SIG-M5 (cell line): Measurements from ENCODE around the gene EIF5AL1.
"Not testable (repeated sequence)": the region's sequence is repeated elsewhere in the genome, so short reads cannot be mapped to it uniquely, and the experiment has no call there.

ENCODE experiments used
- DNase-seq: peaks from one replicate; lab custom pipeline; 2025; lab: John Stamatoyannopoulos, UW

Gene EIF5AL1

DNA sequence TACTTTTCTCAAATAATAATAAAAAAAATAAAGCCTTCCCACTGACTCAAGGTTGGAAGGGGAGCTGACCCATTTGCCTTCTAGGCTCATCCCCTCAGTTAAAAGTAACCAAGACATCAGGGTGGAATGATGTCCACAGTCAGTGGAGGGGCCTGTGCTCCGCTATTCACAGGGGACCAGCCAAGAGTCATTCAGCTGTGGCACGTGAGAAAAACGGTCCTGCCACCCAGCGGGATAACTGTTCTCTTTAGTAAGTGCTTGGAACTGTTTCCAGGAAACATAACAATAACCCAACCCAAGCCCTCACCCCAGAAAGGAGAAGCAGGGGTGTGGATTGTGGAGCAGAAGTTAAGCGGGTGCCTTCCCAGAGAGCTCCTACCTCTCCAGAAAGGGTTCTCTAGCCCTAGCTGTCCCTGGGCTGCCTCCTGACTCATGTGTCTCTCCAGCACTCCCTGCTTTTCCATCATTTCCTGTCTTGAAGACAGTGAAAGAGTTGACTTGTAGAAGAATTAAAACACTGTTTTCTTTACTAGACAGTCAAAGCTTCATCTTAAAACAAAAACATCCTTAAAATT is 2.3 kb upstream of the EIF5AL1 start:
- DNase-seq, result not testable (repeated sequence)

DNA sequence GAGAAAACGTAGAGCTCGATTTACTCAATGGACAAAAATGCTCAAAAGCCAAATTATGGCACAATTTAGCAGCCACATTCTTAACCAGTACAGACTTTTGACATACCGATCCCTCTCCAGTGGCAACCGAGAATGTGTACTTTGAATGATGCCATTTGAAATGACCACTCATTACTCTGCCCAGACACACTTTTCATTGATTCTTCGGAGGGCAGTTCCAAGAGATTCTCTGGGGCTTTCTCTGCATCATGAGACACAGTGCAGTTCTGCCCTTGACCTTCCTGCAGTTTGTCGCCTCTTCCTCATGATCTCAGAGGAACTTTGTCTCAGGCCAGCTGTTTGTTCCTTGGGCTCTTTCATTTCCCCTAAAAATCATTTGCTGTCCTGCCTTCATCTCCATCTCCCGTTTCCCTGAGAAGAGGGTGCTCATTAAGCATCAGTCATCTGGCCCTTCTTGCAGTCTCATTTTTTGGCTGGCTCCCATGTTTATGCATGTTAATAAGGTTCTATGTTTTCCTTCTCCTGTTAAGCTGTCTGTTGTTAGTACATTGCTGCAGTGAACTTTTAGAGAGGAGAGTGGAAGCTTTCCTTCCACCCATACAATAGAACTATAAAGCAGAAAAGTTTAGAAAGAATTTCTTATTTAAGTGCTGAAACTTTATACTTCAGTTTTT is 4.3 kb downstream of the EIF5AL1 start:
- DNase-seq, result not testable (repeated sequence)

DNA sequence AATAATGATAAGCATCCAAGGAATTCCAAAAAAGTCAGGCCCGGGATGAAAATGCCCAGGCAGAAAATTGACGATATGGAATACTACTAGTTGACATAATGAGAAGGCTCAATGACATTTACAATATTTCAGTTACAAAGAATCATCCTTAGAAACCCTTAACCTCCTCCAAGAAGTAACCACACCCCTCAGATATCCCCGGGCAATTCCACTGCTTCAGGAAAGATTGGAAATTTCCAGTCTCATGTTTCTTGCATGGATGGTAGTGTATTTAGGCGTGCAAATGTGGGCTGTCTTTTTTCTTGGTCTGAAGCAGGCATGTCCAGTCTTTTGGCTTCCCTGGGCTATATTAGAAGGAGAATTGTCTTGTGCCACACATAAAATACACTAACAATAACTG is 5.2 kb downstream of the EIF5AL1 start:
- DNase-seq, result not testable (repeated sequence)

DNA sequence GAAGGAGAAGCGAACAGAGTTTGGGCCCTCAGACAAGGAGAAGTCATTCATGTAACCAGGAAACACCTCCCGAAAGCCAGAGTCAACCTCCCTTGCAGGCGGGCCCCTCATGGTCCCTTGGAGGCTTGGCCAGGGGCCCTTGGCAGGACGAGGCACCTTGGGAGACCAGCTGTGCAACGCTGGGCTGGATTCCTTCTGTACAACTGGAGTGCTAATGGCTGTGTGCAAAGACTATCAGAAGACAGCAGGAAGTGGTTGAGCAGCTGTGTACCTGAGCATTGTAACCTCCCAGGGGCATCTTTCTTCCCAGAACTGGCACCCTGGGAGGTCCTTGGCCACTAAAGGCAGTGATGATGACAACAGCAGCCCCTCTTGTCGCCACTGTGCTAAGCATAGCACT is 9.4 kb downstream of the EIF5AL1 start:
- not testable (repeated sequence) for DNase-seq

DNA sequence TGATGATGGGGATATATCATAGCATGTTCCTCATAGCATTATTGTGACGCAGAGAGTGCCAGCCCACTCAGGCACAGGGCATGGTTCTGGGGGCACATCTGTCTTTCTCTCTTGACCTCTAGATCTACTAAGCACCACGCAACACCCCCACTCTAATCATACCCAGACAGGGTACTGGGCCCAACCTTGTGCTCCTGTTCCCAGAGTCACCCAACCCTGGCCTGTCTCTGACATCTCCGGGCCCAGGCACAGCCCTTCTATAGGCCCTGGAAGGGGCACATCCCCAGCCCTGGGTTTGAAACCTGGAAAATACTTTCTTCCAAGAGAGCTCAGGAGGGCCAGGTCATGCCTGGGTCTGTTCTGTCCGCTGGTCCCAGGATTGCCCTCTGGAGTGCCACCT is 10.1 kb downstream of the EIF5AL1 start:
- not testable (repeated sequence) for DNase-seq

DNA sequence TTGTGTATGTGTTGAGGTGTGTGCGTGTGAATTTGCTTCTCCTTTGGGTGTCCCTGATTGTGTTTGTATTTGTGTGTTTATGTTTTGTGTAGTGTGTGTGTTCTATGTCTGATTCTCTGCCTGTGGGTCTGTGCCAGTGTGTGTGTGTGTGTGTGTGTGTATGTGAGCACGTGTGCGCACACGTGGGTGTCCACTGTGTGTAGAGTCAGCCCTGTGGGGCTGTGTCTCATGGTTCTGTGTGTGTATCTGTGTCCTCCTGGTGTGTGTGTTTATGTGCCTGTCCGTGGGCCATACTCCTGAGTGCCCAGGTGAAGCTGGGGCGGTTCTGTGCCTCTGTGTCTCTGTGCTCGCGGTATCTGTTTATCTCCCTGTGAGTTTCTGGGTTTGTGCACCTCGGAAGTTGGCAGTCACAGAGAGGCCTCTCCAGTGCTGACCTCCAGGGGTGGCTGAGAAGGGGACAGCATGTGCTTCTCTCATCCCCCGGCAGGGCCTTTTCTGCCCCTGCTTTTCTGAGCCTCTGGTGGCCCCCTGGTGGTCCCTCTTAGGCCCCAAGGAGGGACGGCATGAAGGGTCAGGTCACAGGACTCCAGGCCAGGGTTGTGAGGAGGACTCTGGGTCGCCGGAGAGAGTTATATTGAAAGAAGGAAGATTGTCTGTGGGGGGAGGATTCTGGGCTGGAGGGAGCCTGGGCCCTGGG is 11.0 kb downstream of the EIF5AL1 start:
- not testable (repeated sequence) for DNase-seq

DNA sequence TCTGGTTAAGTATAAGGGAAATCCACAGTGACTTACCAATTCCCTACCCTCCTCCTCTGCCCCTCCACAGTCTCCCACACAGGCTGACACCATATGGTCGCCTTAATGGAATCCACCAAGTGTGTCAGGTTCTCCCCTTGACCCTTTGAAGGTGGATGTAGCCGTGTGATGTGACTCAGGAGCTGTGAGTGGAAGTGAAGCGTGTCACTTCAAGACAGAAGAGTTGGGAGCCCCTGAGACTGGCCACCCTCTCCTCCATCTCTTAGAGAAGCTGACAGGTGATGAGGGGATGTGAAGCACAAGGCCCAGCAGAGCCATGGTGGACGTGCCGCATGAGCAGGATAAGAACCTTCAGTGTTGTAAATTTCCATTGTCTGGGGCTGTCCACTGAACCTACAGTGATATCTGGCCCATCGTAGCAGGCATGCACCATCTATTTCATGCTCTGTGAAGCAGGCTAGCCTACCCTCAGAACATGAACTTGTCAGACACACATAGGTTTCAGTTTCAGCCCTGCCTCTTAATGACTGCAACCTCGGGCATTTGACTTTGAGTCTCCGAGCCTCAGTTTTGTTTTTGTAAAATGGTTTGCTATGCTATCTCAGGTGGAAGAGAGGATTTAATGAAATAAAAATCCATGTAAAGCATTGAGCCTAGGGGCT is 12.8 kb downstream of the EIF5AL1 start:
- not testable (repeated sequence) for DNase-seq

DNA sequence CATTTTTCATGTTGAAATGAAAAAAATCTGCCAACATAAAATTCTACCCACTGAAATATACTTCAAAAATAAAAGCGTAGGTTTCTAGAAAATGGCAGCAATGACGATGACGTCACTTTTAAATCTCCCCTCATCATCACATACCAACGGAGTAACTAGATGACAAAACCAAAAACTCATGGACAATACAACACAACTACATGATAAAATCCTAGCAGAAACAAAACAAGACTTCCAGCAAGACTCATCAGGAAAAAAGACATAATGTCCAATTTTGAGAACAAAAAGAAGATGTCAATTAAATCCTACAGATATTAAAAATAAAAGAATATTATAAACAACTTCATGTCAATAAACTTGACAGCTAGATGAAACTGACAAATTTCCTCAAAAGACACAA is 15.9 kb downstream of the EIF5AL1 start:
- DNase-seq, result not testable (repeated sequence)

DNA sequence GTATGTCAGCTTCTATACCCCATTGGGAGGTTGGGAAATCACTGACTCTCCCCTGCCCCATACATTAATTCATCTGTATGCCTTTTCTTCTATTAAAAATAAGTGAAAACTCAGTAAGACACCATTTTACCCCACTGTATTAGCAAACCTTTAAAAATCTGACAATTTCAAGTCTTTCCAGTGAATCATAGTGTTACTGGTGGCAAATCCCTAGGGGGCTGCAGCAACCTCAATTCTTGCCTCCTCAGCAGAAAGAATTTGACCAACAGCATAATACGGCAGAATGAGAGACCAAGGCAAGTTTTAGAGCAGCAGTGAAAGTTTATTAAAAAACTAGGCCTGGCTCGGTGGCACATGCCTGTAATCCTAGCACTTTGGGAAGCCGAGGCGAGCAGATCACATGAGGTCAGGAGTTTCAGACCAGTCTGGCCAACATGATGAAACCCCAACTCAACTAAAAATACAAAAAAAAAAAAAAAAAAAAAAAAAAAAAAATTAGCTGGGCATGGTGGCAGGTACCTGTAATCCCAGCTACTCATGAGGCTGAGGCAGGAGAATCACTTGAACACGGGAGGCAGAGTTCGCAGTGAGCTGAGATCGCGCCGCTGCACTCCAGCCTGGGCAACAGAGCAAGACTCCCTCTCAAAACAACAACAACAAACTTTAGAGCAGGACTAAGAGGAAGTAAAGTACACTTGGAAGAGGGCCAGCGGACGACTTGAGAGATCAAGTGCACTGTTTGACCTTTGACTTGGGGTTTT is 21.0 kb downstream of the EIF5AL1 start:
- DNase-seq, result not testable (repeated sequence)

DNA sequence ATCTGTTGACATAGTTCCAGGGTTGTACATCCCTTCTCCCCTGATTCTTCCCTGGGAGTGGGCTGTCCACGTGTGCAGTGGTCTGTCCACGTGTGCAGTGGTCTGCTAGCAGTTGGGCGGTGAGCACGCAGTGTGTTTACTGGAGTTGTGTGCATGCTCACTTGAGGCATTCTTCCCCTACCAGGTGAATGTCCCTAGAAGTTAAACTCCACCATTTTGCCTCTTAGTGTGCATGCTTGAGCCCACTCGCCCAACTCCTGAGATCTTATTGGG is 21.5 kb downstream of the EIF5AL1 start:
- DNase-seq, result not testable (repeated sequence)

DNA sequence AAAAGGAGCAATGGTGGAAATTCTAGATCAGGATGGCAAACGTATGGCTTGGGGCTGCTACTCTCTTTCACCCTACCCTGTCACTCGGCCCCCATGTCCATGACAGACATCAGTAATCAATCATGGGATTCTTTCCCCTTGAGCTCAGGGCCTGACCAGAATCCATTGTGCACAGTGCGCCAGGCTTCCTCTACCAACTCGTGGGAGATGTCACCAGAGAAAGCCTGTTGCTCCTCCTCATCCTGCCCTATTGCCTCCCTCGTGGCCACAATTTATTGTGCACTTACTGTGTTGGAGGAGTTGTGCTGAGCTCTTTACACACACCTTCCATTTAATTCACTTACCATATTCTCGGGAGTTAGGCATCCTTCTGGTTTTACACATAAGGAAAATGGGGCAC is 26.0 kb downstream of the EIF5AL1 start:
- DNase-seq, result not testable (repeated sequence)

DNA sequence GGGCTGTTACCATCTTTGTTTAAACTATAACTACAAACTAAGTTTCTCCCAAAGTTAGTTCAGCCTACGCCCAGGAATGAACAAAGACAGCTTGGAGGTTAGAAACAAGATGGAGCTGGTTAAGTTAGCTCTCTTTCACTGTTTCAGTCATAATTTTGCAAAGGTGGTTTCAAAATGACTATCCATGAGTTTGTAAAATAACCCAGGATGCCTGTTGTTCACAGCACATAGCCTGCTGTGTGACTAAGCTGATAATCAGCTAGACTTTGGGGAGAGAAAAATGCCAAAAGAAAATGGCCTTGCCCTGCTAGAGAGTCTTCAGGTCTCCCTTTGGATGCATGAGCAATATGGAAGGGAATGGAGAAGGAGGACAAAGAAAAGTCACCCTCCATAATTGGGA is 28.6 kb downstream of the EIF5AL1 start:
- DNase-seq, result not testable (repeated sequence)

DNA sequence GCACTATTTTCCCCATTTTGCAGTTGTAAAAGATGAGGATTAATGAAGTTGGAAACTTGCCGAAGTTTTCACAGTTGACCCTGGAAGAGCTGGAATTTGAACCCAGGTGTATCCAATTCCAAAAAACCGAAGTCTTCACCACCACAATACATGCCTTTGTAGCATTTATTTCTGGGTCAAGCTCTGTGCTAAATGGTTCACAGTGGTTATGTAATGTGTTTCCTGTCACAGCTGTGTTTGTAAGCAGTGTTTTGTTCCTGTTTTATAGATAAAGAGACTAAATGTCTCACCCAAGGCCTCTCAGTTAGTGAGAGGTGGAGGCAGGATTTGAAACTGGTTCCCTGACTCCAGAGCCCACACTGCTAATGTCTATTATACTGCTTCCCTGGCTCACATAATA is 30.3 kb downstream of the EIF5AL1 start:
- DNase-seq, result no peak

DNA sequence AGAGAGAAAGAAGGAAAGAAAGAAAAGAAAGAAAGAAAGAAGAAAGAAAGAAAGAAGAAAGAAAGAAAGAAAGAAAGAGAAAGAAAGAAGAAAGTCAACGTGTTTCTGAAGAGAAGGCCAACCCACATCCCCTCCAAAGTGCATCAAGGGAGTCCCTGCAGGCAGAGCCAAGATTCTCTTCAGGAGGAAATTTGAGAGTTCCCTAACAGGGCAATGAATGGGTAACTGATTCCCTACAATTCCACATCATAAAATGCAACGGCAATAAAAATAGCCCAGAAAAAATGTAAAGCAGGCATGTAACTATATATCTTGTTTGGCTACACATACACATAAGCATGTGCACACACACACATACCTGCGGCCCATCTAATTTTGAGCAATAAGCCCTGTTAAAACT is 32.1 kb downstream of the EIF5AL1 start:
- DNase-seq, result not testable (repeated sequence)

DNA sequence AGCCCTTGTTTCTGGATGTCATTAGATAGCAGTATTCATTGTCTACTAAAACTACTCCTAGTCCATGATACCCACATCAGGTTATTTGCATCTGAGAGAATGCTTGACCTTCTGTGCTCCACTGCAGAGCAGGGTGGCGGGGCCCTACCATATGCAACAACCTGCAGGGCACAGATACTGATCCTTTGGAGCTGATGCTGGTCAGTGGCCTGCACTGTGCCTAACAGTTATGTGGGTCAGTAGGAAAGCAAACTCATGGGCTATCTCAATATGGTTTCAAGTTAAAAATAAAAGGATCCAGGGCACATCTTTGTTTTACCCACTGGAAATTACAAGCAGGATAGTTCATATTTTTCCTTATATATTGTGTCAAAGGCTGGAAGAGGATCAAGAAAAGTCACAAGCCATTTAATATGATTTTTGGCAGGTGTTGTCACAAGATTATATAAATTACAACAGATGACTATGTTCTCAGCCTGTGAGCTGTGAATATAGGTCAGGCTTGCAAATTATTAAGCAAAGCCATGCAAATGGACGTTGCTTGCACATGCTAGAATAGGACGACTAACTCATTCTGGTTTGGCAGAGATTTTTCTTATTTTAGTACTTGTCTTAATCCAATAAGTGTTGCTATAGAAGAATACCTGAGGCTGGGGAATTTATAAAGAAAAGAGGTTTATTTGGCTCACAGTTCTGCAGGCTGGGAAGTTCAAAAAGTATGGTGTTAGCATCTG is 32.8 kb downstream of the EIF5AL1 start:
- DNase-seq, result not testable (repeated sequence)

DNA sequence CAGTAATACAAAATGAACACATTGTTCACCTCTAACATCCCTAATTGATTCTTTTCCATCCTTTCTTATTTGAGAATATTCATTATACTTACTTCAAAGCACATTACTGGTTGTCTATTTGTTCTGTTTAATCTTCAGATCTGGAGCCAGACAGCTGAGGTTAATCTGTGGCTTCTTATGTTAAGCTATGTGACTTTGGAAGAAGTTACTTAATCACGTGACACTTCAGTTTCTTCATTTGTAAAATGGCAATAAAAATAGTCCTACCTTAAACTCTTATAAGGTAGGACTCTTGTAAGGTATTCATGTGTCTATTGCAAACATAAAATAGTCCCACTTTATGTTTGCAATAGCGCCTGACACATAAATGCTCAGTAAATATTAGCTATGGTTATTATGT is 34.8 kb downstream of the EIF5AL1 start:
- not testable (repeated sequence) for DNase-seq

DNA sequence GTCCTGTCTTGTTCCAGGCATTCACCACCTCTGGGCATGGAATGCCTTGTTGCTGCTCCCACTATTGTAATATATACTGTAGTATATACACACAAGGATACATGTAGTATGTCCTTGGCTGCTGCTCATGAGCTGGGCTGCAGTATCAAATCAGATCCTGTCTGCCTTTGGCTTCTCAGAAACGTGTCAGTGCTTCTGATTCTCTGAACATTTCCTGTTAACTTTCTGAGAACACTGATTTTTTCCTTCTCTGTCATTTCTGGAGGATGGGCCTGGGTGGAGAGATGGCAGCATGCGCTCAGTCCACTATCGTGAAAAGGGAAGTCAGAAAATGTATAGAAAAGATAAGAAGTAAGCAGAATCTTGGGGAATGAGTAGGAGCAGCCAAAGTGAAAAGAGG is 35.6 kb downstream of the EIF5AL1 start:
- DNase-seq, result no peak

DNA sequence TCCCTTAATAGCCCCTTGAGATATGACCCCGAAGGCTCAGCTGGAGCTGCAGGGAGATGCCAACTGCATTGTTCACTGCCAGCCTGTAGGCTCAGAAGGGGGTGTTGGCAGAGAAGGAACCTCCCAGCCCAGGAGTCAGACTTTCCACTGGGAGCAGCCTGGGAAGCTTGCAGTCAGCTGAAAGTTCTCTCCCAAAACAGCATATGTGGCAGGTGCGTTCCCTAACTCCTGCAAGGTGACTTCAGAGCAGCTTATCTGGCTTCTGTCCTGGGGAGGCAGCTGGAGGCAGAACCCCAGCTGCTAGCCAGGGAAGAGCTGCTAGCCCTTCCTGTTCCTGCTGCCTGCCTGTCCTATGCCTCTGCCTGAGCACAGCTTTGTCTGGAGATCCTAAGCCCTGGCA is 39.8 kb downstream of the EIF5AL1 start:
- DNase-seq, result no peak

DNA sequence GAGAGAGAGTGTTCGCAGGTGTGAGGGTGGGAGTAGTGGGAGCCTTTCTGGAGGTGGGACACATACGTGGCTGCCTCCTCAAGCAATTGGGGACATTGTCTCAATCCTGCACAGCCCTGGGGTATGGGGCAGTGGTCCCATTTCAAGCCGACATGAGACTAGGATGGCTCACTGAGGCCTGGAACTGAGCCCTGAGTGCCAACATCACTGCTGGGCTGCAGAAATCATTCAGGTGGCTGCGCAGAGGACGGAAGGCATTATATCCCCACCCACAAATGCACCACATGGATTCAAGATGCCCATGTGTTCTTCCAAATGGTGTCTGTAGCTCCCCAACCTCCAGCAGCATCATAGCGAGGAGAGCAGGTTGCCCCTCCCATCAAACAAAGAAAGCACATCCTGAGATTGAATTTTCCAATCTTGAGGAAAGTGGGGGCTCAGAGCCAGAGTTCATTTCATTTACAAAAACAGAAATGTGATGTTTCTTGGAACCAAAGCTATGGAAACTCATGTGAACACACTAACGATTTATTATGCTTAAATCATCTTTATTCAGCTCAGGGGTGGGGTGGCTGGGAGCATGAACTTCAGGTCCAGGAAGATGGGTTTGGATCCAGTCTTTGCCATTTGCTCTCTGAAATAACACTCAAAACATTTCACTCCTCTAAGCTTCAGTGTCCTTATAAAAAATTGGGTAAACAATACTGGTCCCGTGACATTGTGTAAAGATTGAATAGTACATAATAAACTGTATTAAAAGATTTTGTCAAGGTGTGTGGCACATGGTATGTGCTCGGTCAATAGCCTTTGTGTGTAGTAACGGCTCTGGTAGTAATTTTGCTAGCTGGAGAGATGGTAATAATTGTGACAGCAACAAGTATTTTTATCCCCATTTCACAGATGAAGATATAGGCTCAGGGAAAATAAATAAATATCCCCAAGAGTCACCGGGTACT is 43.3 kb downstream of the EIF5AL1 start:
- no peak for DNase-seq

DNA sequence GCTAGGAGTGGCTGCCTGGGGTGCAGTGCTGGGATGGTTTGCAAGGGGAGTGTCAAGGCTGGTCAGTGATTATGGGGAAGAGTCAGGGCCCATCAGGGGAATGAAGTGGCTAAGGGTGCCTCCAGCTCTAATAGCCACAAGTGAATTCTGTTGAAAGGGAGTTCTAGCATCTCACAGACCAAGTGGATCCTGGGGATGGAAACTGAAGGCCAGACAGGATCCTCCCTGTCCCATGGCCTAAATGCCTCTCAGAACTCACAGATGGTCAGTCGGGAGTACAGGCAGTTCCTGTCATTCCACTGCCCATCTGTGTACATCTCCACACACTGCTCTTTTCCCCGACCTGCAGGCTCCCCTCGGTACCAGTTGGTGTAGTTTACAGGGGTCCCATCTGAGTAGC is 44.6 kb downstream of the EIF5AL1 start:
- DNase-seq, result not testable (repeated sequence)
